Measurements from ENCODE around the gene FJX1.

FJX1 gene

DNA sequence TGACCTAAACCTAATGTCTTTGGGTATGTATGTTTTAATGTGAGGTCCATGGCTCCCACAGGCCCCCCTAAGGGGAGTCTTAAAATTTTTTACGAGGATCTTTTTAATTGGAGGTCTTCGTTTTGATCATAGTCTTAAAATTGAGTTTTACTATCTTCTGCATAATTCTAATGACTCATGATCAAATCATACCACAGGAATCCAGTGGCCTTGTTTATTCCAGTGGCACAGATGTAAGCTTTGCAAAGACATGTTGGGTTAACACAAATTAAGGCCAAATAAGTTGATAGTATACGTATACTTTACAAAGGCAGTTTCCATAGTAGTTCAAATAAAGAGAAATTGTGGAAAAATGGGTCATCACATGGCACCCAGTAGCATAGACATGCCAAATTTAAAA, 33.9 kb upstream of the FJX1 start:
- TF ChIP-seq, protein P1, sequence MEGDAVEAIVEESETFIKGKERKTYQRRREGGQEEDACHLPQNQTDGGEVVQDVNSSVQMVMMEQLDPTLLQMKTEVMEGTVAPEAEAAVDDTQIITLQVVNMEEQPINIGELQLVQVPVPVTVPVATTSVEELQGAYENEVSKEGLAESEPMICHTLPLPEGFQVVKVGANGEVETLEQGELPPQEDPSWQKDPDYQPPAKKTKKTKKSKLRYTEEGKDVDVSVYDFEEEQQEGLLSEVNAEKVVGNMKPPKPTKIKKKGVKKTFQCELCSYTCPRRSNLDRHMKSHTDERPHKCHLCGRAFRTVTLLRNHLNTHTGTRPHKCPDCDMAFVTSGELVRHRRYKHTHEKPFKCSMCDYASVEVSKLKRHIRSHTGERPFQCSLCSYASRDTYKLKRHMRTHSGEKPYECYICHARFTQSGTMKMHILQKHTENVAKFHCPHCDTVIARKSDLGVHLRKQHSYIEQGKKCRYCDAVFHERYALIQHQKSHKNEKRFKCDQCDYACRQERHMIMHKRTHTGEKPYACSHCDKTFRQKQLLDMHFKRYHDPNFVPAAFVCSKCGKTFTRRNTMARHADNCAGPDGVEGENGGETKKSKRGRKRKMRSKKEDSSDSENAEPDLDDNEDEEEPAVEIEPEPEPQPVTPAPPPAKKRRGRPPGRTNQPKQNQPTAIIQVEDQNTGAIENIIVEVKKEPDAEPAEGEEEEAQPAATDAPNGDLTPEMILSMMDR (IDR thresholded peaks at IDR 0.05) = no peak

DNA sequence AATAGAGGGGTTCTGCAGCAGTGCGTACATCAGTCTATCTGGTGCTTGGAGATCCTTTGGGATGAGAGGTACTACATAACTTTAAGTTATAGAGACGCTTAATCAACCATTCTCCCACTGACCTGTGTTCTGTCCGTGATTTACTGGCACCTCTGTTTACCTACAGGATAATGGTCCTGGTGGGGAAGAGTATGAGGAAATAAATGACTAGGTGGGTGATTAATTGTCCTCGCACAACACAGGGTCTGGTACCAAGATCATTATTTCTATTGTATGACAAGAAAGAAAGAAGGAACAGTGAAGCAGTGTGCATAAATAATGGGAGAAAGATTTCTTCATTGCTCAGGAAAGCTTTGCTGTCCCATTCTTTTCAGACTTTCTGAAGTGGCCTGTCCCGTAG, 32.8 kb upstream of the FJX1 start:
- TF ChIP-seq, protein P1 (IDR thresholded peaks at IDR 0.05) = no peak

DNA sequence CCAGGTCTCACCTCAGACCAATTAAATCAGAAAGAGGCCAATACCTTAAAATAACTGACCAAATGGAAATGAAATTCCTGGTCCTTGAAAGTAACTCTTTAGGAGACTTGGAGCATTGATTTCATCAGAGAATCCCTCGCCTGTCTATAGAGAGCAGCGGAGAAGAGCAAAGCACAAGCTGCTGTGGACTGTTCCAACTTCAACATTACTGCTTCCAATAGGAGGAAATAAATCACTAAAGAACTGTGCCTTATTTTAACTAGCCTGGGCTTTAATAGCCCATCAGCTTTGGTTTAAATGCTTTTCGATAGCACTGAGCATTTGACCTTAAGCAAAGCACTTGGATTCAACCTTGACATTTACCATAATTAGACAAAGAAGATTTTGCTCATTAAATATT, 32.0 kb upstream of the FJX1 start:
- TF ChIP-seq, protein P1 (IDR thresholded peaks at IDR 0.05) = no peak

DNA sequence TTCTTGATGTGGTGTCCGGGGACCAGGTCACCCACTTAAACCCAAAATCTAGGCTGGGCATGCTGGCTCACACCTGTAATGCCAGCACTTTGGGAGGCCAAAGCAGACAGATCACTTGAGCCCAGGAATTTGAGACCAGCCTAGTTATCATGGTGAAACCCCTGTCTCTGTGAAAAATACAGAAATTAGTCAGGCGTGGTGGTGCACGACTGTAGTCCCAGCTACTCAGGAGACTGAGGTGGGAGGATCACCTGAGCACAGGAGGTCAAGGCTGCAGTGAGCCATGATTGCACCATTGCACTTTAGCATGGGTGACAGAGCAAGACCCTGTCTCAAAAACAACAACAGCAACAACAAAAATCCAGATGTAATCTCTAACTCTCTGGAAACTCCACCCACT, 30.3 kb upstream of the FJX1 start:
- TF ChIP-seq, protein P1 (IDR thresholded peaks at IDR 0.05) = no peak

DNA sequence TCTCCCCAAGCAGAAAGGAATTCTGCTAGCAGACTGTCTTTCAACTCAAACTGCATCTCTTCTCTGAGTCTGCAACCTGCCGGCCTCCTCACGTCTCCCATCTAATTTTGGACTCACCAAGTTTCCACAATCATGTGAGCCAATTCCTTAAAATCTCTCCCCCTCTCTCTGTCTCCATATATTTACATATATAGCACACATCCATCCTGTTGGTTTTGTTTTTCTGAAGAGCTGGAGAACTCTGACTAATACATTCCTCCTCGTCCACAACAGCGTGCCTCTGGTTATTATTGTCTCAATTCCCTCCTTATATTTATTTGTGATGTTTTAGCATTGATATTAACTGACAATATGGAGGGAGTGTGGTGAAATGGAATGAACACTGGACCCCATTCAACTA, 29.6 kb upstream of the FJX1 start:
- TF ChIP-seq, protein P1 (IDR thresholded peaks at IDR 0.05) = no peak

DNA sequence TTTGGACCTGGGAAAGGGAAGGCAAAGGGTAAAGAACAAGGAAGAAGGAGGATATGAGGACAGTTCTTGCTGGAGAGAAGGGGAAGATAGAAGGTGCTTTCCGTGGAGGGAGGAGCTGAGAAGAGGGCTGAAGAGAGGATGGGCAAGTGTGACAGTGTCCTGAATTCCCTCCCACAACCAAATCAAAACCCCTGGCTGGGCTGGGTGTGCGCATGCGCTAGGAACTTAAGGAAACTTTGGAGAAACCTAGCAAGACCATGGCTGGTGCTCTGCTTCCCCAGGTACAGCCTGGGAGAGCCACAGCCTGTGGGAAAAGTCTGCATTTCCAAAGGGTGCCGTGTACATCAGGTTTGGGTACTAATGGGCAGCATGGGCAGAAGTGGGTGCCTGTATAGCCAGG, 29.0 kb upstream of the FJX1 start:
- TF ChIP-seq, protein P1 (IDR thresholded peaks at IDR 0.05) = no peak

DNA sequence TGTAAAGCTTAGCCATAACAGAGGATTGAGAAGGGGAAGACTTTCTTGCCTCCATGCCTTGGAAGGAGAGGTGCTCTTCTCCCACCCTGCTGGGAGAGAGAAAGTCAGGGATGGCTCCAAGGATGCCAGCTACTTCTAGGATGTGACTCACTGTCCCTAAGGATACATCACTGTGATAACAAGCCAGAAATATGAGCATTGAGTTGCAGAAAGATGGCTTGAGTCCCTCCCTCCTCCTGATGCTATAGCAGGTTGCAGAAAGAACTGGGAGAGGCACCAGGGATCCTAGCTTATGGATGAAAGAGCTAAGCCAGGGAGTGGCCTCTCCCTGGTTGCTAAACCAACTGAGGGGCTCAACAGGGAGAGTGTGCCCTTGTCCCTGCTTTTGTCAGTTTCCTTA, 27.8 kb upstream of the FJX1 start:
- TF ChIP-seq, protein P1 (IDR thresholded peaks at IDR 0.05) = no peak

DNA sequence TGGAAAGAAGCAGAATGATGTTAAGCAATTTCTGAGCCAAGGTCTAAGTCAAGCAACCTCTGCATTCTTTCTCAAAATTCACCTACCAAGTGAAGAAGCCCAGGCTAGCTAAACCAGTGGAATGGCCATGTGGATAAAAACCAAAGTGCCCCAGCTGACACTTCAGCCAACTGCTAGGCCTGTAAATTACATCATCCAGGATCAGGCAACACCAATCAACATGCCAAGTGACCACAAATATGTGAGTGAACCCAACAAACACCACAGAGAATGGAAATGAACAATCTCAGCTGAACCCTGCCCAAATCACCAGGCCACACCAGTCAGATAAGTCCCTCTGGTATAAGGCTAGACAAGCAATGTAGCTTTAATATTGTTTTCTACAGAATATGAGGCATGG, 25.1 kb upstream of the FJX1 start:
- TF ChIP-seq, protein P1 (IDR thresholded peaks at IDR 0.05) = no peak

Data from LNCAP (cell line).